Trophoblast cell (in vitro differentiated cells and primary cell): ENCODE measurements around the gene SLC15A3.
A peak's percentile ranks its signal among the peaks of the same experiment; 100 is the strongest.

Experiments used
- DNase-seq, 2 donors: peaks; one replicate each; pipeline ENCODE4 v3.0.0-alpha.2; 2016
- H2AFZ ChIP-seq: 2 replicates; pipeline ENCODE4 v1.6.1; 2013; ENCODE audit warnings: low read length, moderate library complexity, mild to moderate bottlenecking; ENCODE audit not compliant: insufficient read depth, poor library complexity
- H2AK5ac ChIP-seq: 2 replicates; pipeline ENCODE4 v1.6.1; 2013; ENCODE audit warnings: mild to moderate bottlenecking, low read length
- H2BK120ac ChIP-seq: 2 replicates; pipeline ENCODE4 v1.6.1; 2013; ENCODE audit warnings: low read length, mild to moderate bottlenecking, moderate library complexity; ENCODE audit not compliant: insufficient read depth, poor library complexity
- H2BK12ac ChIP-seq: 2 replicates; pipeline ENCODE4 v1.6.1; 2013; ENCODE audit warnings: mild to moderate bottlenecking, low read length, moderate library complexity
- H2BK5ac ChIP-seq: 2 replicates; pipeline ENCODE4 v1.6.1; 2013; ENCODE audit warnings: low read length, low read depth, moderate library complexity, mild to moderate bottlenecking; ENCODE audit not compliant: poor library complexity
- H3K14ac ChIP-seq: 2 replicates; pipeline ENCODE4 v1.6.1; 2013; ENCODE audit warnings: mild to moderate bottlenecking, low read length
- H3K18ac ChIP-seq: 2 replicates; pipeline ENCODE4 v1.6.1; 2013; ENCODE audit warnings: mild to moderate bottlenecking, low read length
- H3K23ac ChIP-seq: 2 replicates; pipeline ENCODE4 v1.6.1; 2013; ENCODE audit warnings: low read length
- H3K27ac ChIP-seq: 2 replicates; pipeline ENCODE4 v1.5.1; 2013; ENCODE audit warnings: low read depth, mild to moderate bottlenecking, inconsistent platforms, low read length, moderate library complexity
- H3K27me3 ChIP-seq: 2 replicates; pipeline ENCODE4 v1.6.1; 2013; ENCODE audit warnings: inconsistent platforms, mild to moderate bottlenecking, low read length, moderate library complexity; ENCODE audit not compliant: insufficient read depth
- H3K36me3 ChIP-seq, 2 experiments: 1 replicate in 1 of 2; 2 replicates in 1 of 2; pipeline ENCODE4 v1.6.1; 2013; ENCODE audit warnings: low read length in 2 of 2, mild to moderate bottlenecking in 2 of 2, moderate library complexity in 1 of 2; ENCODE audit not compliant: insufficient read depth in 2 of 2, control insufficient read depth in 1 of 2
- H3K4ac ChIP-seq: 2 replicates; pipeline ENCODE4 v1.6.1; 2013; ENCODE audit warnings: low read depth, mild to moderate bottlenecking, low read length, moderate library complexity
- H3K4me1 ChIP-seq, 2 experiments: 1 replicate in 1 of 2; 2 replicates in 1 of 2; pipeline ENCODE4 v1.6.1; 2013; ENCODE audit warnings: low read length in 2 of 2, mild to moderate bottlenecking in 2 of 2, moderate library complexity in 1 of 2; ENCODE audit not compliant: insufficient read depth in 2 of 2, control insufficient read depth in 1 of 2
- H3K4me2 ChIP-seq: 2 replicates; pipeline ENCODE4 v1.6.1; 2013; ENCODE audit warnings: inconsistent platforms, mild to moderate bottlenecking, low read length, moderate library complexity
- H3K4me3 ChIP-seq: 2 replicates; pipeline ENCODE4 v1.5.1; 2013; ENCODE audit warnings: mild to moderate bottlenecking, low read depth, low read length, inconsistent platforms
- H3K79me1 ChIP-seq: one replicate; pipeline ENCODE4 v1.6.1; 2013; ENCODE audit warnings: low read length
- H3K79me2 ChIP-seq: 2 replicates; pipeline ENCODE4 v1.6.1; 2013; ENCODE audit warnings: low read length, mild to moderate bottlenecking; ENCODE audit not compliant: control insufficient read depth, insufficient read depth, poor library complexity
- H3K9ac ChIP-seq: 2 replicates; pipeline ENCODE4 v1.6.1; 2013; ENCODE audit warnings: mild to moderate bottlenecking, low read length
- H3K9me3 ChIP-seq: 2 replicates; pipeline ENCODE4 v1.6.1; 2013; ENCODE audit warnings: low read depth, mild to moderate bottlenecking, control low read depth, inconsistent platforms, low read length; ENCODE audit not compliant: insufficient read depth
- H4K12ac ChIP-seq: 2 replicates; pipeline ENCODE4 v1.6.1; 2013; ENCODE audit warnings: low read depth, mild to moderate bottlenecking, low read length, moderate library complexity
- H4K8ac ChIP-seq: 2 replicates; pipeline ENCODE4 v1.6.1; 2013; ENCODE audit warnings: low read depth, mild to moderate bottlenecking, low read length, moderate library complexity
- H4K91ac ChIP-seq: one replicate; pipeline ENCODE4 v1.6.1; 2013; ENCODE audit warnings: low read depth, mild to moderate bottlenecking, low read length, moderate library complexity
- WGBS: extraction: QIAGEN DNeasy Blood & Tissue Kit; methylation state at CpG from one replicate; pipeline ENCODE4 v1.1.7; 2013; ENCODE audit warnings: missing lambda C conversion rate; ENCODE audit not compliant: insufficient read length, insufficient coverage; ENCODE audit errors: extremely low coverage; 5-methylcytosine and 5-hydroxymethylcytosine counted together

The SLC15A3 gene

GRCh38 chr11:60966890-60967289 lies 14.9 kb upstream of the SLC15A3 start:
- H3K79me2 ChIP-seq = no peaks in the 10 kb centered on the region
- H3K4me3 ChIP-seq = no peak overlapping the region
- H2BK12ac ChIP-seq = no peak overlapping the region
- no peak overlapping the region for H2AFZ ChIP-seq
- no peak overlapping the region for H4K8ac ChIP-seq
- H2BK5ac ChIP-seq = no peak overlapping the region
- no peaks in the 10 kb centered on the region for H3K36me3 ChIP-seq
- H3K9me3 ChIP-seq = peaks cover 1% of the 10 kb centered on the region
- no peak for DNase-seq
- H3K4me2 ChIP-seq = no peak overlapping the region
- H2AK5ac ChIP-seq = no peak overlapping the region
- no peaks in the 10 kb centered on the region for H3K27me3 ChIP-seq
- no peak overlapping the region for H3K23ac ChIP-seq
- no CpG with 5 or more reads among the region's 4 CpGs for WGBS
- no peak overlapping the region for H3K27ac ChIP-seq
- no peak overlapping the region for H3K18ac ChIP-seq
- no peaks in the 10 kb centered on the region for H3K79me1 ChIP-seq
- H3K14ac ChIP-seq = no peak overlapping the region
- no peak overlapping the region for H2BK120ac ChIP-seq
- H3K9ac ChIP-seq = no peak overlapping the region
- no peak overlapping the region for H3K4ac ChIP-seq
- H3K4me1 ChIP-seq = no peaks in the 10 kb centered on the region
- no peak overlapping the region for H4K12ac ChIP-seq
- no peak overlapping the region for H4K91ac ChIP-seq

GRCh38 chr11:60964801-60965200 lies 12.8 kb upstream of the SLC15A3 start:
- Histone ChIP-seq H3K23ac (no peak overlapping the region), H3K36me3 (no peaks in the 10 kb centered on the region), H3K9ac (no peak overlapping the region), H3K4me2 (no peak overlapping the region), H2BK5ac (no peak overlapping the region), H3K27ac (no peak overlapping the region), H3K4me1 (peaks cover 0 to 9% of the 10 kb centered on the region in 2 experiments), H4K91ac (no peak overlapping the region), H3K14ac (no peak overlapping the region), H4K12ac (no peak overlapping the region), H2BK120ac (no peak overlapping the region), H3K79me2 (no peaks in the 10 kb centered on the region), H3K27me3 (no peaks in the 10 kb centered on the region), H2AFZ (no peak overlapping the region), H3K79me1 (no peaks in the 10 kb centered on the region), H3K4ac (no peak overlapping the region), H2BK12ac (no peak overlapping the region), H2AK5ac (no peak overlapping the region), H3K18ac (no peak overlapping the region), H4K8ac (no peak overlapping the region), H3K9me3 (peaks cover 1% of the 10 kb centered on the region), H3K4me3 (no peak overlapping the region)
- no CpG with 5 or more reads among the region's 6 CpGs for WGBS
- no peak for DNase-seq

GRCh38 chr11:60960405-60960804 lies 8.4 kb upstream of the SLC15A3 start:
- Histone ChIP-seq H3K23ac (no peak overlapping the region), H4K12ac (no peak overlapping the region), H2BK12ac (no peak overlapping the region), H3K4ac (no peak overlapping the region), H2AFZ (no peak overlapping the region), H3K27me3 (no peaks in the 10 kb centered on the region), H3K36me3 (no peaks in the 10 kb centered on the region), H2BK120ac (peak overlapping the region; percentile 84), H2AK5ac (no peak overlapping the region), H3K4me2 (no peak overlapping the region), H3K9ac (no peak overlapping the region), H3K27ac (peak overlapping the region; percentile 68), H3K79me2 (no peaks in the 10 kb centered on the region), H3K14ac (no peak overlapping the region), H3K4me3 (no peak overlapping the region), H3K79me1 (peaks cover 3% of the 10 kb centered on the region), H2BK5ac (peak overlapping the region; percentile 36), H3K4me1 (peaks cover 0 to 12% of the 10 kb centered on the region in 2 experiments), H4K8ac (no peak overlapping the region), H4K91ac (no peak overlapping the region), H3K9me3 (no peaks in the 10 kb centered on the region), H3K18ac (no peak overlapping the region)
- peak; percentile 96 to 98 for DNase-seq
- no CpG with 5 or more reads among the region's 7 CpGs for WGBS

DNA sequence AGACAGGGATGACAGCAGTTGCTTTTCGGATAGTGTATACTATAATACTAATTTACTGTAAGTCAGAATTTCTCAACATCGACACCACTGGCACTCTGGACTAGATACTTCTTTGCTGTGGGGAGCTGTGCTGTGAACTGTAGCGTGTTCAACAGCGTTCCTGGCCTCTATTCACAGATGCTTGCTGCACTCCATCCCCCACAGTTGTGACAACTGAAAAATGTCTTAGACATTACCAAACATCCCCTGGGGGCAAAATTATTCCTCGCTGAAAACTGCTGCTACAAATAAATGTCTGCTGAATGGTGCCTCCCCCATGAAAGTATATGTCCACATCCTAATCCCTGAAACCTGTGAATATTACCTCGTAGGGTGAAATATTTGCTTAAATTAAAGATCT lies 7.5 kb upstream of the SLC15A3 start:
- no peak overlapping the region for H2AFZ ChIP-seq
- H3K9ac ChIP-seq = no peak overlapping the region
- H3K27me3 ChIP-seq = no peaks in the 10 kb centered on the region
- no peak overlapping the region for H3K4me3 ChIP-seq
- H2BK12ac ChIP-seq = no peak overlapping the region
- no peaks in the 10 kb centered on the region for H3K36me3 ChIP-seq
- H4K12ac ChIP-seq = no peak overlapping the region
- no peaks in the 10 kb centered on the region for H3K79me2 ChIP-seq
- no peak overlapping the region for H4K91ac ChIP-seq
- no peak overlapping the region for H3K14ac ChIP-seq
- no peak overlapping the region for H3K4ac ChIP-seq
- H3K9me3 ChIP-seq = no peaks in the 10 kb centered on the region
- H3K27ac ChIP-seq = peak overlapping the region; percentile 59
- no peak overlapping the region for H4K8ac ChIP-seq
- H2BK120ac ChIP-seq = no peak overlapping the region
- peak overlapping the region; percentile 14 for H3K4me2 ChIP-seq
- H2AK5ac ChIP-seq = no peak overlapping the region
- peaks cover 0 to 12% of the 10 kb centered on the region in 2 experiments for H3K4me1 ChIP-seq
- no peak overlapping the region for H3K18ac ChIP-seq
- peak; percentile 95 to 100 for DNase-seq
- H3K79me1 ChIP-seq = peaks cover 3% of the 10 kb centered on the region
- no peak overlapping the region for H2BK5ac ChIP-seq
- no peak overlapping the region for H3K23ac ChIP-seq
- no CpG with 5 or more reads among the region's 6 CpGs for WGBS
